ENCODE data around the gene VAV3.
A peak's percentile ranks its signal among the peaks of the same experiment; 100 is the strongest.

The VAV3 gene

DNA sequence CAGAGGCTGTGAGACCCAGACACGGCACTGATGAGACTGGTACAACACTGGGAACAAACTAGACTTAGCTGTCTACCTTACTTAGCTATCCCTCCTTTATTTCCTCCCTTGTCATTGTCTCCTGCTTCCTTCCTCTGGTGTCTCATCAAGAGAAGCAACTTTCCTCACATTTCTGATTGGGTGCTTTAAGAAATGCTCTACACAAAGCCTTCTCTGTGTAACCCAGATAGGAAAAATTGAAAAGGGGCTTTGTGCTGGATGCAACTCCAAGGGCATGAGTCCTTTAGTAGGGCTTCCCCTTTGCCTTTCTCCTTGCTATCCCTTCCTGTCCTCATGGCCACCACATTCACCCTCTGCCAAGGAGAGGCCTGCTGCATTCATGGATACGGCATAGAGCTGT, 274.5 kb downstream of the VAV3 start:
- H3K4me3 ChIP-seq (ENCODE audit: low read depth, low read length): no peak overlapping the region
- DNase-seq (ENCODE audit: low read depth): no peak
- TF ChIP-seq, protein P1, sequence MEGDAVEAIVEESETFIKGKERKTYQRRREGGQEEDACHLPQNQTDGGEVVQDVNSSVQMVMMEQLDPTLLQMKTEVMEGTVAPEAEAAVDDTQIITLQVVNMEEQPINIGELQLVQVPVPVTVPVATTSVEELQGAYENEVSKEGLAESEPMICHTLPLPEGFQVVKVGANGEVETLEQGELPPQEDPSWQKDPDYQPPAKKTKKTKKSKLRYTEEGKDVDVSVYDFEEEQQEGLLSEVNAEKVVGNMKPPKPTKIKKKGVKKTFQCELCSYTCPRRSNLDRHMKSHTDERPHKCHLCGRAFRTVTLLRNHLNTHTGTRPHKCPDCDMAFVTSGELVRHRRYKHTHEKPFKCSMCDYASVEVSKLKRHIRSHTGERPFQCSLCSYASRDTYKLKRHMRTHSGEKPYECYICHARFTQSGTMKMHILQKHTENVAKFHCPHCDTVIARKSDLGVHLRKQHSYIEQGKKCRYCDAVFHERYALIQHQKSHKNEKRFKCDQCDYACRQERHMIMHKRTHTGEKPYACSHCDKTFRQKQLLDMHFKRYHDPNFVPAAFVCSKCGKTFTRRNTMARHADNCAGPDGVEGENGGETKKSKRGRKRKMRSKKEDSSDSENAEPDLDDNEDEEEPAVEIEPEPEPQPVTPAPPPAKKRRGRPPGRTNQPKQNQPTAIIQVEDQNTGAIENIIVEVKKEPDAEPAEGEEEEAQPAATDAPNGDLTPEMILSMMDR (IDR thresholded peaks at IDR 0.05; ENCODE audit: control insufficient read depth, extremely low read depth, insufficient read depth): no peak

DNA sequence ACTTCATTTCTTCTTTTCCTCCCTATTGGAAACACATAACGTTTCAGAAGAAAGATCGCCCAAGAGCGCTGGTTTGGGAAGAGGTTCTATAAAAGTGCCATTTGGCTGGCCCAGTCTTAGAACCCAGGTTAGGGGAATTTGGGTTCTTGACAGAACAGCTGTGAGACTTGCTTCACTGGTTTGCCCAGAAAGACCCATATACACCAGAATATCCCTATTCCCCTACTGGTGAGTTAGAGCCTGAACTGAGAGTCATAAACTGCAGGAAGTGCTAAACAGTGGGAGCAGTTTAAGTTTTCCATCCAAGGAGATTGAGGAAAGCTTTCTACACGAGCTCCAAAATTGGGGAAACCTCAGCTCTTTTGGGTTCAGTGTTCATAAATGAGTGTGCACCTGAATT, 275.2 kb downstream of the VAV3 start:
- no peak overlapping the region for H3K4me3 ChIP-seq (ENCODE audit: low read depth, low read length)
- DNase-seq (ENCODE audit: low read depth): no peak
- TF ChIP-seq, protein P1 (IDR thresholded peaks at IDR 0.05; ENCODE audit: control insufficient read depth, extremely low read depth, insufficient read depth): no peak

DNA sequence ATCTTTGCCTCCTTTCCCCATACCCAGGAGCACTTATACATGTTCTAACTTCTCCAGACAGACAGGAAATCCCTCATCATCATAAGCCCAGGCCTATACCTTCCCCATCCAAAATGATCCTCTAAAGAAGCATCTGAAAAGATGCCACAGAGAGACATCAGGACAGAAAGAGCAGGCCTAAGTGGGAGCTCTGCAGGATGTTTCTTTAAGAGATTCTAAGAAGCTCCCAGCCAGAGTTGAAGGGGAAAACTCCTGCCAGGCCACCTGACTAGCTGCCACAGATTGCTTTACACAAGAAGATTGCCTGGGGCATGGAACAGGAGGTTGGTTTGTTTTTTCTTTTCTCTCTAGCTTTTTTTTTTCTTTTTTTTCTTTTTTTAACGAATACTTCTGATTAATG, 275.8 kb downstream of the VAV3 start:
- no peak overlapping the region for H3K4me3 ChIP-seq (ENCODE audit: low read depth, low read length)
- peak; percentile 42 for DNase-seq (ENCODE audit: low read depth)
- TF ChIP-seq, protein P1 (IDR thresholded peaks at IDR 0.05; ENCODE audit: control insufficient read depth, extremely low read depth, insufficient read depth): no peak

DNA sequence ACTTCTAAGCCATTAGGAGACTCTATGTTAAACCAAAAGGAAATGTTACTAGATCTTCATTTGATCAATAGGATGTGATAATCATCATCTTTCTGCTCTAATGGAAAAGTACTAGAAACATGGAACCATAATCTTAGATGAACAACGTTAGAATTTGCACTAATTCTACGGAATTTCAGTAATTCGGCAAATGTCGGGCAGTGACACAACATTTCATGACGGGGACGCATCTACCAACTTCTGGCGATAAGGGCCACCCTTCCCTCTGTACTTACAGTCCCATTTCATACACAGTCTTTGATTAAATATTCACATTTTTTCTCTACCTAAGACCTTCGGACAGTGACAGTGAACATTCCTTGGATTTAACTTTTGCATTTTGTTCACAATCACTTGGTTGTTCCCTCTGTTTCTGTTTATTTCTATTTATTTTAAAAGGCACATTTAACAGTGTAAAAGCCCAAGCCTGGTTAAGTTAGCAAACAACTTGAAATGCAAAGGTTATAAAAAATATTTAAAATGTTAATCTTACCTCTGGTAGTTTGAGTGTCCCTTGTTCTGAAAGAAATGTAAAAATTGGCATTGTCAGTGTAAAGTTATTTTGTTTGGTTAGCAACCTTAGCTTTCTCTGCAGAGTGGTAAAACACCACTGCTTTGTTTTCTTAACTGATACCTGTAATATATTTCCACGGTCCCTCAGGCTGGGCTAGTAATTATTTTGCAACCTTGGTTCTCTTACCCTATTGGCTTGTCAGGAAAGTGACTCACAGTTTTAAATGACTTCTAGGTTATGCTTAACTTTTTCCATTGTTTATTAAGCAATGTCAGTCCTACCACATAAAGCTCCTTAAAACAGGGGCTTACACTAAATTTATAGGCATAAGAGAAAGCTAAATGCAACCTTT, 276.9 kb downstream of the VAV3 start:
- H3K4me3 ChIP-seq (ENCODE audit: low read depth, low read length): no peak overlapping the region
- peak; percentile 19 for DNase-seq (ENCODE audit: low read depth)
- TF ChIP-seq, protein P1 (IDR thresholded peaks at IDR 0.05; ENCODE audit: control insufficient read depth, extremely low read depth, insufficient read depth): no peak

DNA sequence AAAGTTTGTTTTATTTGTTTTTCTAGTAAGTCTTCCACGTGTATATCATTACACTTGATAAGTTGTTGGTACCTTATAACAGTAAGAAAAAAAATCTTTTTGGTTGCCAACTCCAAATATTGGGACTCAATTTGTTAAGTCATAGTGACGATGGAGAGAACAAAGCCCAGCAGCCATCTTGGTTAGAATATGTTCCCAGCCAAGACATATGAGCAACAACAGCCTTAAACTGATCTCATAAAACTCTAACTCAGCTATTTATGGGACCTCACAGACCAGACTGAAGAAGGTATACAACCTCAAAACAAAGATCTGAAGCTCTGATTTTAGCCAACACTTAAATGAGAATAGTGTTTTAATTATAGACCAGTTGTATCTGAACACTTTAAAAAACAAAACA, 281.3 kb downstream of the VAV3 start:
- TF ChIP-seq, protein P1 (IDR thresholded peaks at IDR 0.05; ENCODE audit: control insufficient read depth, extremely low read depth, insufficient read depth): no peak
- DNase-seq (ENCODE audit: low read depth): no peak
- no peak overlapping the region for H3K4me3 ChIP-seq (ENCODE audit: low read depth, low read length)

DNA sequence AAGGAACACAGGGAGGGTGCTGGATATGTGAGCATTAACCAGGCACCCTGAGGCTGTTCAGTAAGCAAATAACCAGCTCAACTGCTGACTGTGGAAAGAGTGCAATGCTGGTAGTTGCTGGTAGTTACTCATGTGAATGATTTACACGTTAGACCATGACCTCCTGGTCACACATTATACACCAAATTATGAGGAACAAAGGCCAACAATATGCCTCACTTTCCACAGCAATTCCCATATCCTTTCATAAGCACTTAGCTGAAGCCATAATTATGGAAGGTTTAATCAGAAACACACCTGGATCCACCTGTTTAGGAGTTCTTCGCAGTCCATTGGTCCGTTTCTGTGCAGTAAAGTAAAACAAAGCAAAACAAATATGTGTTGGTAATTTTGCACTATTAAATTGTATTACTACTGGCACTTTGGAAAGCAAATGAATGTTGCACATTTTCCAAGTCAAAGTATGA, 281.8 kb downstream of the VAV3 start:
- DNase-seq (ENCODE audit: low read depth): peak; percentile 22
- no peak overlapping the region for H3K4me3 ChIP-seq (ENCODE audit: low read depth, low read length)
- TF ChIP-seq, protein P1 (IDR thresholded peaks at IDR 0.05; ENCODE audit: control insufficient read depth, extremely low read depth, insufficient read depth): no peak

Measured in LNCaP clone FGC (cell line).